Measurements from ENCODE around the gene RASA3. TPM values are rescaled to one million over a fixed set of nuclear protein-coding genes. Genes with fewer than 3 reads are reported as not detected.

The RASA3 gene
- total RNA-seq, 1 donor from 2014 or later: 14.6 TPM

- H3K9me3 Mint-ChIP-seq: no peaks in the 10 kb centered on the region
- no peak for DNase-seq (ENCODE audit: low spot score in 2 of 2, unreplicated experiment in 2 of 2)
- no peak overlapping the region for H3K4me3 Mint-ChIP-seq
- no peak overlapping the region for H3K27ac Mint-ChIP-seq
- no peaks in the 10 kb centered on the region for H3K36me3 Mint-ChIP-seq
- no peaks in the 10 kb centered on the region for H3K27me3 Mint-ChIP-seq (ENCODE audit: low read depth)
- H3K4me1 Mint-ChIP-seq: no peaks in the 10 kb centered on the region
- TF ChIP-seq CTCF (IDR thresholded peaks at IDR 0.05; ENCODE audit: unreplicated experiment): no peak
Measured at GRCh38 chr13:113967206-113967720, 165.2 kb downstream of the RASA3 start.

- no peak for DNase-seq (ENCODE audit: low spot score in 2 of 2, unreplicated experiment in 2 of 2)
- TF ChIP-seq CTCF (IDR thresholded peaks at IDR 0.05; ENCODE audit: unreplicated experiment): no peak
- Mint-ChIP-seq H3K27me3 (ENCODE audit: low read depth) (no peaks in the 10 kb centered on the region), H3K36me3 (no peaks in the 10 kb centered on the region), H3K9me3 (peaks cover 7% of the 10 kb centered on the region), H3K4me1 (no peaks in the 10 kb centered on the region), H3K27ac (no peak overlapping the region), H3K4me3 (no peak overlapping the region)
Measured at GRCh38 chr13:113965968-113966884, 166.2 kb downstream of the RASA3 start.

GRCh38 chr13:113965383-113965874 is 167.0 kb downstream of the RASA3 start:
- Mint-ChIP-seq H3K4me1 (no peaks in the 10 kb centered on the region), H3K4me3 (no peak overlapping the region), H3K27ac (no peak overlapping the region), H3K9me3 (peaks cover 9% of the 10 kb centered on the region), H3K27me3 (ENCODE audit: low read depth) (no peaks in the 10 kb centered on the region), H3K36me3 (peaks cover under 1% of the 10 kb centered on the region)
- TF ChIP-seq CTCF (IDR thresholded peaks at IDR 0.05; ENCODE audit: unreplicated experiment): no peak
- DNase-seq (ENCODE audit: low spot score in 2 of 2, unreplicated experiment in 2 of 2): no peak

- H3K27me3 Mint-ChIP-seq (ENCODE audit: low read depth): no peaks in the 10 kb centered on the region
- peak in 1 of 2 experiments; percentile 8 for DNase-seq (ENCODE audit: low spot score in 2 of 2, unreplicated experiment in 2 of 2)
- no peaks in the 10 kb centered on the region for H3K4me1 Mint-ChIP-seq
- H3K9me3 Mint-ChIP-seq: peaks cover 13% of the 10 kb centered on the region
- no peak overlapping the region for H3K4me3 Mint-ChIP-seq
- no peak overlapping the region for H3K27ac Mint-ChIP-seq
- peaks cover 3% of the 10 kb centered on the region for H3K36me3 Mint-ChIP-seq
- no peak for TF ChIP-seq CTCF (IDR thresholded peaks at IDR 0.05; ENCODE audit: unreplicated experiment)
Measured at GRCh38 chr13:113964251-113964995, 168.0 kb downstream of the RASA3 start.

GRCh38 chr13:113963376-113963775 is 169.0 kb downstream of the RASA3 start:
- no peak for DNase-seq (ENCODE audit: low spot score in 2 of 2, unreplicated experiment in 2 of 2)
- Mint-ChIP-seq H3K4me3 (no peak overlapping the region), H3K4me1 (no peaks in the 10 kb centered on the region), H3K27ac (no peak overlapping the region), H3K36me3 (peaks cover 3% of the 10 kb centered on the region), H3K9me3 (peaks cover 22% of the 10 kb centered on the region), H3K27me3 (ENCODE audit: low read depth) (no peaks in the 10 kb centered on the region)
- TF ChIP-seq CTCF (IDR thresholded peaks at IDR 0.05; ENCODE audit: unreplicated experiment): no peak
